Fibroblast of skin of back (primary cell): Measurements from ENCODE around the gene HNRNPAB.
"Not testable (repeated sequence)": the region's sequence is repeated elsewhere in the genome, so short reads cannot be mapped to it uniquely, and the experiment has no call there.

Experiments used
- DNase-seq: peaks from one replicate; pipeline ENCODE4 v3.0.0-alpha.2; 2013

Gene HNRNPAB

GRCh38 chr5:178246624-178247279 lies 42.4 kb downstream of the HNRNPAB start:
- no peak for DNase-seq

- no peak for DNase-seq
Observed at GRCh38 chr5:178247481-178248456, 43.4 kb downstream of the HNRNPAB start.

GRCh38 chr5:178248750-178249149 lies 44.4 kb downstream of the HNRNPAB start:
- DNase-seq: no peak

- peak; percentile 40 for DNase-seq
Observed at GRCh38 chr5:178249191-178249989, 45.1 kb downstream of the HNRNPAB start.

- DNase-seq: no peak
Observed at GRCh38 chr5:178250263-178250662, 45.9 kb downstream of the HNRNPAB start.

GRCh38 chr5:178252258-178252657 lies 47.9 kb downstream of the HNRNPAB start:
- DNase-seq: no peak

GRCh38 chr5:178253632-178254031 lies 49.3 kb downstream of the HNRNPAB start:
- not testable (repeated sequence) for DNase-seq

- DNase-seq: no peak
Observed at GRCh38 chr5:178256746-178257145, 52.4 kb downstream of the HNRNPAB start.

- no peak for DNase-seq
Observed at GRCh38 chr5:178257650-178258049, 53.3 kb downstream of the HNRNPAB start.

- DNase-seq: no peak
Observed at GRCh38 chr5:178259623-178260536, 55.5 kb downstream of the HNRNPAB start.
